H1 (cell line): ENCODE data around the gene HEATR1. TPM values are rescaled to one million over a fixed set of nuclear protein-coding genes. Genes with fewer than 3 reads are reported as not detected.

Source experiments
- CTCF ChIA-PET: fragments of 300-600 bp; sonication (Branson Sonifier 250); formaldehyde crosslinking; loops from one replicate; lab custom pipeline; 2021; ENCODE audit not compliant: partially characterized antibody; lab: Charles Lee
- POLR2A ChIA-PET: fragments of 300-600 bp; sonication (Branson Sonifier 250); formaldehyde crosslinking; loops from one replicate; lab custom pipeline; 2021; ENCODE audit warnings: inconsistent platforms; ENCODE audit not compliant: partially characterized antibody; lab: Charles Lee
- DNase-seq, 2 experiments: peaks; one replicate each; pipeline versions ENCODE4 v3.0.0 to v3.0.0-alpha.2; 2010 to 2022; ENCODE audit warnings: low spot score in 2 of 2, low read depth in 1 of 2, mixed read lengths in 1 of 2
- FAIRE-seq: peaks from 2 replicates; lab custom pipeline; 2011; peaks lifted over from hg19 to GRCh38; lab: Jason Lieb, UNC
- H2AFZ ChIP-seq: 2 replicates; pipeline ENCODE4 v1.8.1; 2012; ENCODE audit warnings: low read length, inconsistent platforms
- H2AK5ac ChIP-seq: 2 replicates; pipeline ENCODE4 v1.6.1; 2013; ENCODE audit warnings: low read depth, low read length
- H2BK120ac ChIP-seq: replicated peaks from 2 replicates; pipeline ENCODE3; 2013; ENCODE audit warnings: low read depth, low read length, inconsistent platforms
- H2BK12ac ChIP-seq: 2 replicates; pipeline ENCODE4 v1.6.1; 2013; ENCODE audit warnings: low read depth, low read length
- H2BK15ac ChIP-seq: 2 replicates; pipeline ENCODE4 v1.6.1; 2013; ENCODE audit warnings: low read length
- H2BK20ac ChIP-seq: 2 replicates; pipeline ENCODE4 v1.6.1; 2013; ENCODE audit warnings: low read length
- H2BK5ac ChIP-seq: 2 replicates; pipeline ENCODE4 v1.6.1; 2013; ENCODE audit warnings: low read depth, low read length
- H3K14ac ChIP-seq: 2 replicates; pipeline ENCODE4 v1.6.1; 2013; ENCODE audit warnings: inconsistent platforms; ENCODE audit not compliant: insufficient read length
- H3K18ac ChIP-seq: 2 replicates; pipeline ENCODE4 v1.6.1; 2013; ENCODE audit warnings: low read length; ENCODE audit errors: extremely low read depth
- H3K23ac ChIP-seq: 2 replicates; pipeline ENCODE4 v1.6.1; 2013; ENCODE audit warnings: inconsistent platforms; ENCODE audit not compliant: insufficient read length
- H3K23me2 ChIP-seq: 2 replicates; pipeline ENCODE4 v1.6.1; 2013; ENCODE audit warnings: low read depth, low read length
- H3K27ac ChIP-seq: 2 replicates; pipeline ENCODE4 v1.6.1; 2011; ENCODE audit warnings: low read depth, low read length, inconsistent platforms
- H3K27me3 ChIP-seq, 4 experiments: replicated peaks in 1 of 4; 1 replicate in 1 of 4; 2 replicates in 3 of 4; pipeline versions ENCODE4 v1.6.1 to v1.8.1; 2011 to 2013; ENCODE audit warnings: low read length in 3 of 4, mild to moderate bottlenecking in 3 of 4, inconsistent platforms in 2 of 4, mixed read lengths in 2 of 4, moderate library complexity in 1 of 4; ENCODE audit not compliant: control insufficient read depth in 3 of 4, insufficient read depth in 3 of 4; ENCODE audit errors: extremely low read depth in 1 of 4
- H3K36me3 ChIP-seq, 4 experiments: 2 replicates each; pipeline versions ENCODE4 v1.6.1 to v1.8.1; 2011 to 2013; ENCODE audit warnings: mild to moderate bottlenecking in 4 of 4, low read length in 3 of 4, moderate library complexity in 2 of 4, control low read depth in 1 of 4, inconsistent platforms in 1 of 4; ENCODE audit not compliant: insufficient read depth in 4 of 4, control insufficient read depth in 2 of 4
- H3K4ac ChIP-seq: replicated peaks from 2 replicates; pipeline ENCODE3; 2013; ENCODE audit warnings: low read length, low read depth, mixed read lengths, inconsistent platforms; ENCODE audit not compliant: insufficient read length
- H3K4me1 ChIP-seq, 4 experiments: replicated peaks in 1 of 4; 1 replicate in 1 of 4; 2 replicates in 3 of 4; pipeline versions ENCODE4 v1.6.1 to v1.8.1; 2011 to 2013; ENCODE audit warnings: low read length in 3 of 4, inconsistent platforms in 2 of 4, mixed read lengths in 1 of 4; ENCODE audit not compliant: insufficient read depth in 4 of 4, control insufficient read depth in 3 of 4
- H3K4me2 ChIP-seq, 2 experiments: 2 replicates each; pipeline versions ENCODE4 v1.6.1 to v1.8.1; 2011 to 2013; ENCODE audit warnings: low read depth in 2 of 2, low read length in 2 of 2, control low read depth in 1 of 2, inconsistent platforms in 1 of 2, mild to moderate bottlenecking in 1 of 2; ENCODE audit not compliant: insufficient read depth in 1 of 2
- H3K4me3 ChIP-seq, 4 experiments: fragments of 200-600, 300-600 bp in 1 of 4; sonication (generic), shearing (Covaris generic), sonication (Bioruptor Twin) in 1 of 4; 2 replicates each; pipeline versions ENCODE4 v1.5.1 to v1.8.1; 2011 to 2016; ENCODE audit warnings: low read length in 4 of 4, low read depth in 3 of 4, control low read depth in 2 of 4, inconsistent platforms in 2 of 4, mild to moderate bottlenecking in 2 of 4, mixed read lengths in 1 of 4, moderate library complexity in 1 of 4; ENCODE audit not compliant: insufficient read depth in 2 of 4; ENCODE audit errors: extremely low read depth in 1 of 4
- H3K56ac ChIP-seq: replicated peaks from 2 replicates; pipeline ENCODE3; 2013; ENCODE audit warnings: low read depth, mild to moderate bottlenecking, mixed read lengths, low read length, inconsistent platforms; ENCODE audit not compliant: insufficient read length
- H3K79me1 ChIP-seq: 2 replicates; pipeline ENCODE4 v1.6.1; 2013; ENCODE audit warnings: low read depth, low read length, control low read depth
- H3K79me2 ChIP-seq, 2 experiments: 2 replicates each; pipeline versions ENCODE4 v1.6.1 to v1.8.1; 2012 to 2013; ENCODE audit warnings: low read length in 2 of 2, mild to moderate bottlenecking in 2 of 2, inconsistent platforms in 1 of 2; ENCODE audit not compliant: insufficient read depth in 2 of 2, control insufficient read depth in 1 of 2
- H3K9ac ChIP-seq, 4 experiments: replicated peaks in 1 of 4; 1 replicate in 1 of 4; 2 replicates in 3 of 4; pipeline versions ENCODE4 v1.6.1 to v1.8.1; 2011 to 2013; ENCODE audit warnings: low read depth in 3 of 4, low read length in 3 of 4, control low read depth in 2 of 4, mild to moderate bottlenecking in 2 of 4, moderate library complexity in 2 of 4, inconsistent platforms in 1 of 4; ENCODE audit errors: extremely low read depth in 1 of 4
- H3K9me3 ChIP-seq, 2 experiments: 2 replicates each; pipeline versions ENCODE4 v1.6.1 to v1.8.1; 2012 to 2013; ENCODE audit warnings: mild to moderate bottlenecking in 2 of 2, moderate library complexity in 2 of 2, control low read depth in 1 of 2, inconsistent platforms in 1 of 2, low read depth in 1 of 2, low read length in 1 of 2, mixed read lengths in 1 of 2; ENCODE audit not compliant: insufficient read depth in 2 of 2
- H4K20me1 ChIP-seq, 2 experiments: replicated peaks in 1 of 2; 2 replicates each; pipeline versions ENCODE3 to v1.8.1; 2011 to 2013; ENCODE audit warnings: inconsistent platforms in 2 of 2, low read length in 2 of 2, mild to moderate bottlenecking in 1 of 2; ENCODE audit not compliant: insufficient read depth in 2 of 2, control insufficient read depth in 1 of 2
- H4K5ac ChIP-seq: 2 replicates; pipeline ENCODE4 v1.6.1; 2013; ENCODE audit warnings: low read length, low read depth, mixed read lengths, inconsistent platforms; ENCODE audit not compliant: insufficient read length
- H4K8ac ChIP-seq: 2 replicates; pipeline ENCODE4 v1.8.0; 2013; ENCODE audit warnings: mild to moderate bottlenecking, moderate library complexity, low read length, inconsistent platforms; ENCODE audit not compliant: insufficient read depth; ENCODE audit errors: extremely low read depth
- H4K91ac ChIP-seq: replicated peaks from 2 replicates; pipeline ENCODE3; 2013; ENCODE audit warnings: low read length, mixed read lengths, inconsistent platforms; ENCODE audit not compliant: insufficient read length
- PHF8 ChIP-seq: fragments of 200-600 bp; sonication (generic); conservative IDR thresholded peaks from 2 replicates; pipeline ENCODE4 v1.7.1; 2012; ENCODE audit warnings: low read depth, mild to moderate bottlenecking, inconsistent platforms, low read length, moderate library complexity
- SIN3A ChIP-seq, 2 experiments: IDR thresholded peaks in 1 of 2; conservative IDR thresholded peaks in 1 of 2; 2 replicates each; pipeline ENCODE4 v1.6.1; 2011 to 2012; ENCODE audit warnings: low read length in 2 of 2, improper control_type of control experiment in 1 of 2, low read depth in 1 of 2, mild to moderate bottlenecking in 1 of 2
- TAF7 ChIP-seq: optimal IDR thresholded peaks from 2 replicates; pipeline ENCODE3; 2011; ENCODE audit warnings: low read depth, mild to moderate bottlenecking, inconsistent platforms, low read length, moderate library complexity, borderline replicate concordance
- WGBS, 2 experiments: shearing (Covaris generic) in 1 of 2; methylation state at CpG; one replicate each; pipeline versions ENCODE4 v1.1.6 to v1.1.7; 2013 to 2015; ENCODE audit warnings: low lambda C conversion rate in 2 of 2, mixed read lengths in 2 of 2, inconsistent platforms in 1 of 2, low coverage in 1 of 2, missing lambda C conversion rate in 1 of 2; ENCODE audit not compliant: insufficient replicate concordance in 2 of 2, insufficient coverage in 1 of 2, insufficient read length in 1 of 2; ENCODE audit errors: extremely low coverage in 1 of 2, missing lambda C conversion rate in 1 of 2; 5-methylcytosine and 5-hydroxymethylcytosine counted together
- polyA plus RNA-seq, 7 experiments: library from polyadenylated mRNA; depleted of rRNA in 3 of 7; stranded (reverse) in 5 of 7; unstranded in 2 of 7; fragments of >200 nt in 5 of 7; fragments of 200-250 nt in 2 of 7; gene quantifications; 1 replicate in 5 of 7; 2 replicates in 1 of 7; 4 replicates in 1 of 7; pipeline versions ENCODE4 v1.2.1 to v1.2.3, GENCODE V29; 2011 to 2013; ENCODE audit warnings: missing spikeins in 2 of 7, mixed read lengths in 2 of 7
- total RNA-seq: library from RNA; stranded (reverse); fragmentation: NEBNext Ultra II Directional; extraction: Animal tissue kit (Norgen Biotek cat#: 25700); gene quantifications from 2 replicates; pipeline ENCODE4 v1.2.1, GENCODE V29; 2021

The HEATR1 gene
- total and polyA plus RNA-seq, 2 of the 8 experiments (the other 6 are each of a cell fraction or from before 2014, with no cell fraction given), result 13.0 to 95.8 TPM

- Histone ChIP-seq H3K79me2 (no peaks in the 10 kb centered on the region), H3K4me1 (no peaks in the 10 kb centered on the region), H4K8ac (no peak overlapping the region), H4K91ac (no peak overlapping the region), H2BK15ac (no peak overlapping the region), H3K14ac (no peak overlapping the region), H3K36me3 (no peaks in the 10 kb centered on the region), H2AK5ac (no peak overlapping the region), H3K27me3 (no peaks in the 10 kb centered on the region), H3K9ac (no peak overlapping the region), H2BK120ac (no peak overlapping the region), H3K4me2 (no peak overlapping the region), H2BK5ac (no peak overlapping the region), H3K4ac (no peak overlapping the region), H3K18ac (no peak overlapping the region), H3K9me3 (no peaks in the 10 kb centered on the region), H3K79me1 (no peaks in the 10 kb centered on the region), H2BK20ac (no peak overlapping the region), H2AFZ (no peak overlapping the region), H2BK12ac (no peak overlapping the region), H3K4me3 (no peak overlapping the region), H3K23me2 (no peaks in the 10 kb centered on the region), H3K23ac (no peak overlapping the region), H3K27ac (no peak overlapping the region), H4K5ac (no peak overlapping the region), H3K56ac (no peak overlapping the region), H4K20me1 (no peaks in the 10 kb centered on the region)
- no peak for FAIRE-seq
- TF ChIP-seq TAF7 (no peak), SIN3A (conservative IDR thresholded peaks at IDR 0.05 in 1 of 2, IDR thresholded peaks at IDR 0.05 in 1 of 2; ENCODE audit: low read depth in 1 of 2, low read length in 2 of 2) (no peak), PHF8 (no peak)
- WGBS, 2 experiments, result 94% methylated on average over 5 of the region's 5 CpGs; no CpG with 5 or more reads in 1 of the 2 experiments
- CTCF ChIA-PET, result interaction anchor here (0.6 to 4.3 kb wide), 12 partner anchors 12 to 427 kb away, joined by 3 to 21 read pairs (median 4); no protein-coding TSS in a partner anchor
- POLR2A ChIA-PET, result no interaction called here
- DNase-seq, result no peak
Measured at GRCh38 chr1:236530959-236531358, 73.4 kb downstream of the HEATR1 start.
